Mesenchymal stem cell (in vitro differentiated cells and primary cell): Measurements from ENCODE around the gene SCARB1.

ENCODE experiments used
- DNase-seq: peaks from one replicate; pipeline ENCODE4 v3.0.0-alpha.2; 2013
- H2AFZ ChIP-seq: one replicate; pipeline ENCODE4 v1.6.1; 2013; ENCODE audit warnings: low read depth, mild to moderate bottlenecking, control low read depth, inconsistent platforms, low read length, moderate library complexity
- H2AK5ac ChIP-seq: 2 replicates; pipeline ENCODE4 v1.6.1; 2013; ENCODE audit warnings: low read length, moderate library complexity, mild to moderate bottlenecking, inconsistent platforms; ENCODE audit not compliant: severe bottlenecking
- H2BK120ac ChIP-seq: one replicate; pipeline ENCODE4 v1.6.1; 2013; ENCODE audit warnings: low read depth, mild to moderate bottlenecking, inconsistent platforms, low read length, moderate library complexity
- H2BK12ac ChIP-seq, 2 experiments: one replicate each; pipeline ENCODE4 v1.6.1; 2013; ENCODE audit warnings: inconsistent platforms in 2 of 2, low read length in 2 of 2, mild to moderate bottlenecking in 2 of 2, moderate library complexity in 2 of 2, control low read depth in 1 of 2
- H2BK15ac ChIP-seq: one replicate; pipeline ENCODE4 v1.6.1; 2013; ENCODE audit warnings: mild to moderate bottlenecking, low read depth, inconsistent platforms; ENCODE audit not compliant: poor library complexity, severe bottlenecking
- H2BK5ac ChIP-seq: 2 replicates; pipeline ENCODE4 v1.6.1; 2013; ENCODE audit warnings: low read depth, mild to moderate bottlenecking, low read length, control low read depth, inconsistent platforms; ENCODE audit not compliant: poor library complexity, severe bottlenecking
- H3K14ac ChIP-seq, 2 experiments: one replicate each; pipeline ENCODE4 v1.6.1; 2013; ENCODE audit warnings: inconsistent platforms in 2 of 2, low read length in 2 of 2, control low read depth in 1 of 2, mild to moderate bottlenecking in 1 of 2, moderate library complexity in 1 of 2
- H3K18ac ChIP-seq, 2 experiments: one replicate each; pipeline ENCODE4 v1.6.1; 2013; ENCODE audit warnings: inconsistent platforms in 2 of 2, low read length in 2 of 2, control low read depth in 1 of 2, low read depth in 1 of 2, mild to moderate bottlenecking in 1 of 2
- H3K23ac ChIP-seq, 2 experiments: one replicate each; pipeline ENCODE4 v1.6.1; 2013; ENCODE audit warnings: inconsistent platforms in 2 of 2, low read length in 2 of 2, mild to moderate bottlenecking in 2 of 2, moderate library complexity in 2 of 2, control low read depth in 1 of 2
- H3K27ac ChIP-seq: 2 replicates; pipeline ENCODE4 v1.5.1; 2013; ENCODE audit warnings: mild to moderate bottlenecking, moderate library complexity, low read length, control low read depth, inconsistent platforms; ENCODE audit not compliant: poor library complexity, severe bottlenecking
- H3K27me3 ChIP-seq, 2 experiments: 2 replicates each; pipeline versions ENCODE4 v1.6.1 to v1.7.0; 2013; ENCODE audit warnings: low read length in 2 of 2, mild to moderate bottlenecking in 2 of 2, moderate library complexity in 2 of 2, control low read depth in 1 of 2, inconsistent platforms in 1 of 2; ENCODE audit not compliant: control insufficient read depth in 1 of 2, insufficient read depth in 1 of 2
- H3K36me3 ChIP-seq, 2 experiments: 2 replicates each; pipeline versions ENCODE4 v1.6.1 to v1.7.0; 2013; ENCODE audit warnings: low read length in 2 of 2, control low read depth in 1 of 2, inconsistent platforms in 1 of 2, low read depth in 1 of 2, mild to moderate bottlenecking in 1 of 2; ENCODE audit not compliant: insufficient read depth in 2 of 2, control insufficient read depth in 1 of 2
- H3K4ac ChIP-seq, 2 experiments: one replicate each; pipeline ENCODE4 v1.6.1; 2013; ENCODE audit warnings: inconsistent platforms in 2 of 2, low read length in 2 of 2, mild to moderate bottlenecking in 2 of 2, moderate library complexity in 2 of 2, control low read depth in 1 of 2, low read depth in 1 of 2
- H3K4me1 ChIP-seq: 2 replicates; pipeline ENCODE4 v1.6.1; 2013; ENCODE audit warnings: low read depth, low read length, control low read depth; ENCODE audit not compliant: control insufficient read depth, insufficient read depth
- H3K4me2 ChIP-seq: 2 replicates; pipeline ENCODE4 v1.6.1; 2013; ENCODE audit warnings: low read length, mild to moderate bottlenecking, inconsistent platforms; ENCODE audit not compliant: poor library complexity, severe bottlenecking
- H3K4me3 ChIP-seq, 2 experiments: 2 replicates each; pipeline versions ENCODE4 v1.5.1 to v1.7.0; 2013; ENCODE audit warnings: low read length in 2 of 2, mild to moderate bottlenecking in 2 of 2, control low read depth in 1 of 2, low read depth in 1 of 2; ENCODE audit not compliant: insufficient read depth in 1 of 2
- H3K79me1 ChIP-seq: replicated peaks from 2 replicates; pipeline ENCODE4 v1.6.1; 2013; ENCODE audit warnings: mild to moderate bottlenecking, control low read depth, low read length, inconsistent platforms; ENCODE audit not compliant: poor library complexity, severe bottlenecking
- H3K9ac ChIP-seq: 2 replicates; pipeline ENCODE4 v1.7.0; 2013; ENCODE audit warnings: mild to moderate bottlenecking, low read length, moderate library complexity
- H3K9me3 ChIP-seq: 2 replicates; pipeline ENCODE4 v1.7.0; 2013; ENCODE audit warnings: mild to moderate bottlenecking, low read length; ENCODE audit not compliant: control insufficient read depth
- H4K8ac ChIP-seq: one replicate; pipeline ENCODE4 v1.6.1; 2013; ENCODE audit warnings: inconsistent platforms, mild to moderate bottlenecking, low read length, moderate library complexity
- H4K91ac ChIP-seq: one replicate; pipeline ENCODE4 v1.6.1; 2013; ENCODE audit warnings: mild to moderate bottlenecking, low read length, inconsistent platforms
- WGBS: methylation state at CpG from one replicate; pipeline ENCODE4 v1.1.7; 2013; ENCODE audit warnings: mixed read lengths; 5-methylcytosine and 5-hydroxymethylcytosine counted together

Gene SCARB1

DNA sequence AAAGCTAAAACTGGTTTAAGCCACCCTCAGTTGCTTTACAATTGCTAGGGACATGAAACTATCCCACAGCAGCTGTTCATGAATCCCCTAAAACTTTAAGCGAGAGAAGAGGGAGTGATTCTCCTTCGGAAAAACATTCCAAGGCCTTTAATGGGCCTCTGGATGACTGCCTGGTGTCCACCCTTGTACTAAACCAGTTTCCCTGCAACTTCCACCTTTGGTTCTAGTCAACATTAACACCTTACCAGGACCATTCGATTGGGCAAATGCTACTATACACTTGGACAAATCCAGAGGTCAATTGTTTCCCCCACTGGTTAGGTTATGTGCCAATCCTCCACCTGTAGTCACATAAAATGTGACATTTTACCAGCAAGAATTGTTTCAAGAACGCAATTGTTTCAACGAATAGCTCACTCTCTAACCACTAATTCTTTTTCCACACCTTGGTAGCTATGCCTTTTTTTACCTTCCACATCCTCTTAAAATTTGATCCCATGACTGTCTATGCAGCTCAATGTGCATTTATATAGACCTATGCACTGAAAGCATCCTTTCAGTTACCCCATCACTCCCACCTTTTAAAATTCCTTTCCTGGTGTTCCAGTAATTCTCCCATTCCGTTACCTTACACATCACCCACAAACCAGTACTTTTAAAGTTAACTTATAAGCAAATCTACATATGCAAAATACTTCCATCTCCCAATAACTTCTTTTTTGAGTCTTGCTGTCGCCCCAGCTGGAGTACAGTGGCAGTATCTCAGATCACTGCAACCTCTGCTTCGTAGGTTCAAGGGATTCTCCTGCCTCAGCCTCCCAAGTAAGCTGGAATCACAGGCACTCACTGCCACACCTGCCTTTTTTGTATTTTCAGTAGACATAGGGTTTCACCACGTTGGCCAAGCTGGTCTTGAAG is 47.2 kb upstream of the SCARB1 start:
- Histone ChIP-seq H3K4me1 (peaks cover 5% of the 10 kb centered on the region), H2BK120ac (no peak overlapping the region), H4K8ac (no peak overlapping the region), H3K9me3 (no peaks in the 10 kb centered on the region), H2BK5ac (no peak overlapping the region), H3K27me3 (no peaks in the 10 kb centered on the region), H4K91ac (no peak overlapping the region), H2BK12ac (no peak overlapping the region), H3K14ac (no peak overlapping the region), H3K27ac (peak overlapping the region; percentile 27), H3K4me3 (peak overlapping the region in 1 of 2 experiments; percentile 75), H3K79me1 (peaks cover 2% of the 10 kb centered on the region), H3K4me2 (peak overlapping the region; percentile 62), H2AK5ac (no peak overlapping the region), H2AFZ (no peak overlapping the region), H3K9ac (peak overlapping the region; percentile 87), H2BK15ac (no peak overlapping the region), H3K4ac (no peak overlapping the region), H3K36me3 (peaks cover 17 to 36% of the 10 kb centered on the region in 2 experiments), H3K18ac (no peak overlapping the region), H3K23ac (no peak overlapping the region)
- DNase-seq, result peak; percentile 85
- 94% methylated on average over 9 of the region's 9 CpGs for WGBS

DNA sequence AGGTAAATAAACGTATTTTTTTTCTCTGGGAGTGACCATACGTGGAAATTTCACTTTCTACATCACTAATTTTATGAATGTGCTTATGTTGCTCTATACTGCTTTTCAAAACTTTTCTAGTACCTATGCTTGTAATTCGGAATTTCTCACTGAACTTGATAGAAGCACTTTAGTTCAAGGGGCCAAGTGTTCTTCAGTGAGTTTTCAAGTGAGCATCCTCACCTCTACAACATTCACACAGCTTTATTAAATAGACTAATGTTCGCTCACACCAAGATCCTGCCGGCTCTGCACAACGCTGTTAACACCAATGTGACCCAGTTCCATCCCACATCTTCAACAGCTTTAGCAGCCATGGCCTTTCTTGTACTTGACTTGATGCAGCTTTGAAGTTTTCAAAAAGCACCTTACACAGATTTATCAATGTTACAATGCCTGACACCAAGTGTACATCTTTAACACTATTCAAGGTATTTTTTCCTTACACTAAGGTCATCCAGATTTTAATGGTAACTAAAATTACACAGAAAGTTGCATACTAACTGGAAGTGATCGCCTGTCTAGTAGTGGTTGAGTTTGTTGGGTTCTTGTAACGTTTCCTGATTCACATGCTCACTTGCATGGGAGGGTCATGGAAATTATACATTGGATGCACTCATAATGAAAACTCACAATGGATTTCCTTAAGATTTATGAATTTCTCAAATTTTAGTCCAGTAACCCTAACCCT is 46.3 kb upstream of the SCARB1 start:
- Histone ChIP-seq H3K14ac (no peak overlapping the region), H2AK5ac (no peak overlapping the region), H3K27me3 (no peaks in the 10 kb centered on the region), H2BK120ac (no peak overlapping the region), H2AFZ (no peak overlapping the region), H3K27ac (peak overlapping the region; percentile 27), H3K4ac (no peak overlapping the region), H4K8ac (no peak overlapping the region), H3K4me1 (peaks cover 6% of the 10 kb centered on the region), H2BK15ac (no peak overlapping the region), H2BK5ac (no peak overlapping the region), H3K79me1 (peaks cover 3% of the 10 kb centered on the region), H3K4me3 (peak overlapping the region in 1 of 2 experiments; percentile 75), H3K18ac (peak overlapping the region in 1 of 2 experiments; percentile 73), H2BK12ac (no peak overlapping the region), H4K91ac (no peak overlapping the region), H3K9ac (peak overlapping the region; percentile 87), H3K4me2 (peak overlapping the region; percentile 5), H3K9me3 (no peaks in the 10 kb centered on the region), H3K23ac (no peak overlapping the region), H3K36me3 (peaks cover 17 to 36% of the 10 kb centered on the region in 2 experiments)
- peak; percentile 87 for DNase-seq
- WGBS, result 80% methylated on average over 6 of the region's 8 CpGs

DNA sequence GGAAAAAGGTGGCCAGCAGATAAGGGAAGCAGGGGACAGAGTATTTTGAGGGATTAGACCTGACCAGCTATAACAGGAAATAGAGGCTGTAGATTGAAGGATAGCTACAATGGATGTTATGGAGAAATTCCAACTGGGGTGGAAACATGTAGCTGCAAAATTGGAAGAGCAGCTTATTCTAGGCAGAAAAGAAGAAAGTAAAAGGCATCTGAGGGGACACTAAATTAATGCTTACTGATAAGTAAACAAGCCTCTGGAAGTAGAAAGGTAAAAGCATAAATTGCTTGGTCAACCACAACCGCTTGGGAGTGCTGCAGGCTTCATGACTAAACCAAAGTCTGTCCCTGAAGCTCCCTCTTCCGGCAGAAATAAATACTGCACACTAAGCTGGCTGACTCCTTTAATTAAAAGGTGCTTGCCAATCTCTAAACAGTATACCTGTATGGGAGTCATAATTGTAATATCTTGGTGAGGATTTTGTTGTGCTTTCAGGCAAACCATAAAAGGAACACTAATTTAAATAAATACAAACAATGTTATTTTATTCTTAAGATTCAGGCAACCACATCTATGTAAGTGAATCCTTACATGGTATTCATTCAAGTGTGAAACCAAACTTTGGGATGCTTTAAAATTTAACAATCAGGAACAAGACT is 43.1 kb upstream of the SCARB1 start:
- no peak overlapping the region for H4K8ac ChIP-seq
- no peak overlapping the region for H4K91ac ChIP-seq
- peak; percentile 94 for DNase-seq
- no peak overlapping the region for H2BK120ac ChIP-seq
- H3K4me3 ChIP-seq, result no peak overlapping the region
- no peak overlapping the region for H3K23ac ChIP-seq
- peak overlapping the region in 1 of 2 experiments; percentile 57 for H3K18ac ChIP-seq
- peak overlapping the region; percentile 22 for H2AK5ac ChIP-seq
- H3K9ac ChIP-seq, result peak overlapping the region; percentile 1
- H3K36me3 ChIP-seq, result peaks cover 9 to 20% of the 10 kb centered on the region in 2 experiments
- H3K9me3 ChIP-seq, result no peaks in the 10 kb centered on the region
- H3K4me2 ChIP-seq, result no peak overlapping the region
- no peak overlapping the region for H2BK12ac ChIP-seq
- 0% methylated on average over 1 of the region's 2 CpGs for WGBS
- peaks cover 12% of the 10 kb centered on the region for H3K4me1 ChIP-seq
- no peak overlapping the region for H2BK15ac ChIP-seq
- H2BK5ac ChIP-seq, result no peak overlapping the region
- H3K14ac ChIP-seq, result no peak overlapping the region
- no peak overlapping the region for H2AFZ ChIP-seq
- H3K4ac ChIP-seq, result peak overlapping the region in 1 of 2 experiments; percentile 73
- no peak overlapping the region for H3K27ac ChIP-seq
- H3K79me1 ChIP-seq, result peaks cover 8% of the 10 kb centered on the region
- no peaks in the 10 kb centered on the region for H3K27me3 ChIP-seq
